HUES64 (cell line): ENCODE results near the gene JUNB.
A peak's percentile ranks its signal among the peaks of the same experiment; 100 is the strongest.

ENCODE experiments used
- H3K27ac ChIP-seq: 2 replicates; pipeline ENCODE4 v1.7.0; 2013; ENCODE audit warnings: low read depth, low read length, inconsistent platforms
- H3K27me3 ChIP-seq: 2 replicates; pipeline ENCODE4 v1.6.1; 2013; ENCODE audit warnings: mild to moderate bottlenecking, low read length; ENCODE audit not compliant: insufficient read depth
- H3K36me3 ChIP-seq: 2 replicates; pipeline ENCODE4 v1.6.1; 2013; ENCODE audit warnings: mild to moderate bottlenecking, low read length; ENCODE audit not compliant: insufficient read depth
- H3K4me1 ChIP-seq: 2 replicates; pipeline ENCODE4 v1.6.1; 2013; ENCODE audit warnings: mild to moderate bottlenecking, low read length, moderate library complexity; ENCODE audit not compliant: insufficient read depth
- H3K4me3 ChIP-seq: 2 replicates; pipeline ENCODE4 v1.5.1; 2013; ENCODE audit warnings: mild to moderate bottlenecking, low read length, moderate library complexity
- H3K9ac ChIP-seq: 2 replicates; pipeline ENCODE4 v1.6.1; 2013; ENCODE audit warnings: mild to moderate bottlenecking, low read depth, low read length
- H3K9me3 ChIP-seq: 2 replicates; pipeline ENCODE4 v1.6.1; 2013; ENCODE audit warnings: low read depth, low read length; ENCODE audit not compliant: insufficient read depth
- WGBS: fragments of 150-250, 120-280 bp; methylation state at CpG from one replicate; pipeline ENCODE4 v1.1.7; 2013; ENCODE audit warnings: missing lambda C conversion rate; 5-methylcytosine and 5-hydroxymethylcytosine counted together

The JUNB gene

DNA sequence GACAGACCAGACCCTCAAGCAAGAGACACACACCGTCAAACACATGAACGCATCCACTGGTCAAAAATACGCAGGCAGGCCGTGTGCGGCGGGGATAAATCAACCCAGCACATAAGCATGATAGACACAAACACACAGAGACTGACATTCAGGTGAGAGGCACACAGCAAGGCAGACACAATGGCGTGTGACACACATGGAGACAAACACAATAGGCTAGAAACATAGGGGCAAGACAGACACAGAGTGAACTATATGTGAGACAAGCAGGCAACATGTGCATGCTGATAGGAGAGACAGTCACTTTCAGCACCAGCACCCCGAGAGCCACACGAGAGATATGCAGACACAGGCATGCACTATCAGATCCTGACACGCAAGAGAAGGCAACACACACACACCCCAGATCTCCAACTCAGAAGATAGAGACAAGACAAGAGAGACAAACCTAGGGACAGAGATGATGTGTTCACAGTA lies 6.9 kb upstream of the JUNB start:
- Histone ChIP-seq H3K9ac (no peak overlapping the region), H3K9me3 (no peaks in the 10 kb centered on the region), H3K27ac (no peak overlapping the region), H3K36me3 (no peaks in the 10 kb centered on the region), H3K4me1 (peaks cover 27% of the 10 kb centered on the region), H3K4me3 (no peak overlapping the region), H3K27me3 (no peaks in the 10 kb centered on the region)
- WGBS: 86% methylated on average over 10 of the region's 10 CpGs

DNA sequence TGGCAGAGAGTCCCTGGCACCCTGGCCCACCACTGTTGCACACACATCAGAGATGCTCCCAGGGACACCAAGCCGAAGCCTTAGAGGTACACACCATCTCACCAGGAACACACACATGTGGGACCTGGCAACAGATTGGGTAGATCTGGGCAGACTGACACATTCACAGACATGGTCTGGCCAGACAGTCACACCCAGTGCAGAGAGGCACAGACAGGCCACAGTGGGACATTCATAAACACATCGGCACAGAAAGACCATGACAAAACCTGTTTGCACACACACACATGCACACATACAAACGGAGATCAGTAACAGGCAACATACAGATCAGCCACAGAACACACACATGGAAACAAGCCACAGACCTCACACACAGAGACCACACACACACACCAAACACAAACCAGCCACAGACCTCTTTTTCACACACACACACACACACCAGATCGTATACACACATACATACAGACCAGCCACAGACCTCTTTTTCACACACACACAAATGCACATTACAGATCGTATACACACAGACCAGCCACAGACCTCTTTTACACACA lies 6.3 kb upstream of the JUNB start:
- WGBS: 92% methylated on average over 5 of the region's 5 CpGs
- H3K9ac ChIP-seq: no peak overlapping the region
- no peak overlapping the region for H3K4me3 ChIP-seq
- H3K4me1 ChIP-seq: peaks cover 26% of the 10 kb centered on the region
- no peaks in the 10 kb centered on the region for H3K36me3 ChIP-seq
- H3K9me3 ChIP-seq: no peaks in the 10 kb centered on the region
- H3K27ac ChIP-seq: no peak overlapping the region
- H3K27me3 ChIP-seq: no peaks in the 10 kb centered on the region

DNA sequence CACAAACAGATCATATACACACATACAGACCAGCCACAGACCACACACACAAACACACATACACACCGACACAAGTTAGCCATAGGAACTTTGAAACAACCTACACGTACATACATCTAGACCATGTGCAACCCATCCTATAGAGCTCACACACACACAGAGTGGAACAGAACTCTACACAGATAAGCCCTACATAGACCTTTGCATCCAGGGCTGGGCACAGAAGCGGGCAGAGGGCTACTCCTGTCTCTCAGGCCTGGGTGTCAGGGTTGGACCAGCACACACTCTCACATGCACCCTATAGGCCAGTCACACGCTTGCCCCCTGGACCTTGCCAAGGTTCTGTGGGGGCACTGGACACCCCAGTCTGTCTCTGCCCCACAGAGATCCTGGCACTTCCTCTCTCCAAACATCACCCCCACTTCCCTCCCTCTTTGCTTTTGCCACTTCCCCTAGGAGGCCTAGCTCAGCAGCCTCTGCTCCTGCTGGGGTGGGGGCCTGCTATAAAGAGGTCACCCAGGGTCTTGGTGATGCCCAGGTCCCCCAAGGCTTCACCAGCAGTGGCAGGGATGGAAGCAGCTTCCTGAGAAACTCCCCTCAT lies 5.8 kb upstream of the JUNB start:
- H3K36me3 ChIP-seq: no peaks in the 10 kb centered on the region
- peaks cover 3% of the 10 kb centered on the region for H3K27me3 ChIP-seq
- H3K9ac ChIP-seq: no peak overlapping the region
- H3K9me3 ChIP-seq: no peaks in the 10 kb centered on the region
- 84% methylated on average over 4 of the region's 4 CpGs for WGBS
- peaks cover 29% of the 10 kb centered on the region for H3K4me1 ChIP-seq
- no peak overlapping the region for H3K4me3 ChIP-seq
- H3K27ac ChIP-seq: no peak overlapping the region

DNA sequence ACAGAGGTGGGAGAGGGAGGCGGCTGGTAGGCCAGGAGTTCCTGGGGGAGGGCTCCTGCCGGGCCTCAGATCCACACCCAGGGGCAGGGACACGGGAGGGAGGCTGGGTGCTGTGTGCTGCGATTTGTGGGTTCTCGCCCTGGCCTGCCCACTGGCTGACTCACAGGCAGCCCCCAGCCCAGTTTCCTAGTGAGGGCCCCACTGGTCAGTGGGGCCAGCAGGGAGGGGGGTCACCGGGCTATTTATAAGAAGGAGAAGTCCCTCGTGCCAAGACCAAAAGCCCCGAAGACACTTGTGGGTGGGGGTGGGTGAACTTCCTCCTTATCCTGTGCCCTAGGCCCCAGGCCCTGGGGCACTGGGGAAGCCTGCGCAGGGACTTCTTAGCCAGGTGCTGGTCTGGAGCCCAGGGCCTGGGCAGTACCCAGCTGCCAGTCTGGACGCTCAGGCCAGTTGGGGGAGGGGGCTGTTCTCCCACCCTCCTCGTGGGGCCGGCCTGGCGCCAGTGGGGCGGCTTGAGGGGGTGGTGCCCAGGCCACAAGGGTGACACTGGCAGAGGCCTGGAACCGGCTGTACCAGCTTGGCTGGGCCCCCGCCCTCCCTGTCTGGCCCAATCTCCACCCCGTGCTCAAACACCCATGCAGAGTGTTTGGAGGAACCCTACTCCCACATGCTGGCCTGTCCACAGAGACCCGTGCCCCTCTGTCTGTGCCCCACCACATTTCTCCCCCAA lies 5.0 kb upstream of the JUNB start:
- WGBS: 85% methylated on average over 18 of the region's 18 CpGs
- no peak overlapping the region for H3K9ac ChIP-seq
- H3K9me3 ChIP-seq: no peaks in the 10 kb centered on the region
- H3K36me3 ChIP-seq: no peaks in the 10 kb centered on the region
- H3K27ac ChIP-seq: no peak overlapping the region
- H3K4me3 ChIP-seq: no peak overlapping the region
- peaks cover 10% of the 10 kb centered on the region for H3K27me3 ChIP-seq
- H3K4me1 ChIP-seq: peaks cover 34% of the 10 kb centered on the region

DNA sequence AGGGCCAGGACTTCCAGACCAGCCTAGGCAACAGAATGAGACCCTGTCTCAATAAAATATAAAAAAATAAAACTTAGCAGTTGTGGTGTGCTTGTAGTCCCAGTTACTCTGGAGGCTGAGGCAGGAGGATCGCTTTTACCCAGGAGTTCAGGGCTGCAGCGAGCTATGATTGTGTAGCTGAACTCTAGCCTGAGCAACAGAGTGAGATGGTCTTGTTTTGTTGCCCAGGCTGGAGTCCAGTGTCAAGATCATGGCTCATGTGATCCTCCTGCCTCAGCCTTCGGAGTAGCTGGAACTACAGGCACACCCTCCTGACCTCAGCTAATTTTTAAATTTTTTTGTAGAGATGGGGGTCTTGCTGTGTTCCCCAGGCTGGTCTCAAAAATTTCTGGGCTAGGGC lies 4.3 kb upstream of the JUNB start:
- Histone ChIP-seq H3K4me1 (peaks cover 34% of the 10 kb centered on the region), H3K4me3 (no peak overlapping the region), H3K36me3 (no peaks in the 10 kb centered on the region), H3K27ac (no peak overlapping the region), H3K9me3 (no peaks in the 10 kb centered on the region), H3K27me3 (peaks cover 17% of the 10 kb centered on the region), H3K9ac (no peak overlapping the region)
- WGBS: 92% methylated on average over 3 of the region's 3 CpGs

DNA sequence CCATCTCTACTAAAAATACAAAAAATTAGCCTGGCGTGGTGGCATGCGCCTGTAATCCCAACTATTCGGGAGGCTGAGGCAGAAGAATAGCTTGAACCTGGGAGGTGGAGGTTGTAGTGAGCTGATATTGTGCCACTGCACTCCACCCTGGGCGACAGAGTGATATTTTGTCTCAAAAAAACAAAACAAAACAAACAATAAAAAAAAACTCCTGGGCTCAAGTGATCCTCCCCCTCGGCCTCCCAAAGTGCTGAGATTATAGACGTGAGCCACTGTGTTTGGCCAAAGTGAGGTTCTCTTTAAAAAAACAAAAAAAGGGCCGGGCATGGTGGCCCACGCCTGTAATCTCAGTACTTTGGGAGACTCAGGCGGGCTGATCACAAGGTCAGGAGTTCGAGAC lies 3.8 kb upstream of the JUNB start:
- 91% methylated on average over 10 of the region's 10 CpGs for WGBS
- peaks cover 34% of the 10 kb centered on the region for H3K4me1 ChIP-seq

GRCh38 chr19:12788042-12788681 lies 3.1 kb upstream of the JUNB start:
- Histone ChIP-seq H3K36me3 (no peaks in the 10 kb centered on the region), H3K27ac (peak overlapping the region; percentile 75; the same call in 1 of the 2 replicates), H3K4me3 (peak overlapping the region; percentile 73; the same call in 1 of the 2 replicates), H3K4me1 (peaks cover 34% of the 10 kb centered on the region), H3K9ac (no peak overlapping the region), H3K9me3 (no peaks in the 10 kb centered on the region), H3K27me3 (peaks cover 28% of the 10 kb centered on the region)
- 83% methylated on average over 3 of the region's 4 CpGs for WGBS

More for the DNA sequence above, 3.8 kb upstream of the JUNB start:
- Histone ChIP-seq H3K9ac (no peak overlapping the region), H3K4me3 (no peak overlapping the region), H3K9me3 (no peaks in the 10 kb centered on the region), H3K27ac (no peak overlapping the region), H3K27me3 (peaks cover 22% of the 10 kb centered on the region), H3K36me3 (no peaks in the 10 kb centered on the region)

- H3K9me3 ChIP-seq: no peaks in the 10 kb centered on the region
- no peaks in the 10 kb centered on the region for H3K36me3 ChIP-seq
- peaks cover 28% of the 10 kb centered on the region for H3K27me3 ChIP-seq
- H3K9ac ChIP-seq: no peak overlapping the region
- peak overlapping the region; percentile 73 for H3K4me3 ChIP-seq
- 14% methylated on average over 12 of the region's 12 CpGs for WGBS
- H3K27ac ChIP-seq: peak overlapping the region; percentile 75; the same call in 1 of the 2 replicates
- peaks cover 30% of the 10 kb centered on the region for H3K4me1 ChIP-seq
Measured at GRCh38 chr19:12788682-12789097, 2.6 kb upstream of the JUNB start.

DNA sequence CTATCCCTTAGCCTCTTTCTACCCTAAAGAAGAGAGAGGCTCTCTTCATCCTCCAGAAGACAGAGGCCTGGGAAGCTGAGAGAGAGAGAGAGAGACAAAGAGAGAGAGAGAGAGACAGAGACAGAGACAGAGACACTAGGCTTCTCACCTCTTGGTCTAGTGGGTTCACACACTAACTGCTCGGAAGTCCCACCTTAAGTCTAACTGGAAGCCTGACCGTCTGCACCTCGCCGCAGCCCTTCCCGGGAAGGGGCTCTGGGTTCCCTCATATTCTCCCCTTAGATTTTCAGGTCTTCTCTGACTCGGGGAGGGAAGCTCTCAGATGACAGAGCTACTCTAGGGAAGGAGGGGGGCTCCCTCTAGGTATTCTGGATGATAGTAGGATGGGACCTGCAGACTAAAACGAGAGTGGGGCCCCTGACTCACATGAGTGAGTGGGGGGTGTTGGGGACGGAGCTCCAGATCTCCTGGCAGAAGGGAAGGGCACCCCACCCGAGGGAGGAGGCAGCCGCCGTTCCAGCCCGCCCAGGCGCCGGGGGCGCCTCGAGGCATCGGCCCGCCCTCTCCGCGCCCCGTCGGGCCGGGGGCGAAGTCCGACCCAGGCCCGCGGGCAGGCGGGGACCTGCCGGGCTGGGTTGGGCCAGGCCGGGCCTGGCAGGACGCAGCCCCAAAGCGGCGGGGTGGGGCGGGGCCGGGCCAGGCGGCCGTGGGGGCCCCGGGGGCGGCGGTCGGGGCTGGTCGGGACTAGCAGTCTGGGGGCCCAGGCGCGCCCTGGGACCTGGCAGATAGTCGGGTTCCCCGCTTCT lies 2.0 kb upstream of the JUNB start:
- Histone ChIP-seq H3K36me3 (no peaks in the 10 kb centered on the region), H3K4me3 (peak overlapping the region; percentile 73), H3K4me1 (peaks cover 29% of the 10 kb centered on the region), H3K27ac (peak overlapping the region; percentile 75), H3K9ac (peak overlapping the region; percentile 14; the same call in 1 of the 2 replicates), H3K27me3 (peaks cover 28% of the 10 kb centered on the region), H3K9me3 (no peaks in the 10 kb centered on the region)
- WGBS: 3% methylated on average over 46 of the region's 46 CpGs

GRCh38 chr19:12789904-12790619 lies 1.2 kb upstream of the JUNB start:
- H3K27ac ChIP-seq: peak overlapping the region; percentile 75; the same call in 1 of the 2 replicates
- H3K9ac ChIP-seq: peak overlapping the region; percentile 67; the same call in 1 of the 2 replicates
- WGBS: under 1% methylated on average over 56 of the region's 56 CpGs

More at GRCh38 chr19:12789904-12790619, 1.2 kb upstream of the JUNB start:
- H3K9me3 ChIP-seq: no peaks in the 10 kb centered on the region
- H3K4me1 ChIP-seq: peaks cover 31% of the 10 kb centered on the region
- no peaks in the 10 kb centered on the region for H3K36me3 ChIP-seq
- peak overlapping the region; percentile 73 for H3K4me3 ChIP-seq
- H3K27me3 ChIP-seq: peaks cover 28% of the 10 kb centered on the region
